ENCODE measurements around the gene CC2D2A. TPM values are rescaled to one million over a fixed set of nuclear protein-coding genes. Genes with fewer than 3 reads are reported as not detected.

CC2D2A gene
- total and polyA plus RNA-seq, 4 donors, result 9.2 to 63.7 (median 24.8) TPM

DNA sequence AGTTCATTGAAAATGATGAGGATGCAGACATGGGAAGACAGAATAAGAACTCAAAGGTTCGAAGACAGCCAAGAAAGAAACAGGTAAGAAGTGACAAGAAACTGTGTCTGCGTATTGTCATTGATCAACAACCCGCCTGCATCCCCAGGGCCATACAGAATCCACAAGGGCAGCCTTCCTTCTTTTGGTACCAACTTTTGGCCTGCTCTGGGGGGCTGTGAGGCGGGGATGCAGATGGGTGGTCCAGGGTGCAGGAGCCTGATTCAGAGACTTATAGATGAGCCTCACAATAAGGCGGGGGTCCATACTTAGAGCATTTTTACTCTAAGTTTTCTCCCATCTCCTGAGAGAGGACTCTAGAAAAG lies 9.0 kb downstream of the CC2D2A start:
- H3K27ac ChIP-seq (ENCODE audit: low read depth in 1 of 2, low read length in 1 of 2), result no peak overlapping the region
- H3K36me3 ChIP-seq (ENCODE audit: control insufficient read depth in 4 of 4, insufficient read depth in 4 of 4, low read length in 4 of 4), result peaks cover 0 to 25% (median 6%) of the 10 kb centered on the region in 4 donors
- H3K27me3 ChIP-seq (ENCODE audit: control insufficient read depth in 3 of 3, insufficient read depth in 3 of 3, low read length in 2 of 3), result no peaks in the 10 kb centered on the region
- peaks cover 0 to 9% (median 0%) of the 10 kb centered on the region in 5 donors for H3K4me1 ChIP-seq (ENCODE audit: control insufficient read depth in 5 of 5, insufficient read depth in 5 of 5, low read length in 5 of 5)
- H3K4me3 ChIP-seq, result no peak overlapping the region
- ATAC-seq (ENCODE audit: insufficient read depth, low FRiP score) (no peak), DNase-seq (no peak)
- no peak overlapping the region for H3K9ac ChIP-seq (ENCODE audit: insufficient read depth in 1 of 2, low read length in 2 of 2)
- no peak for TF ChIP-seq CTCF (IDR thresholded peaks at IDR 0.05; ENCODE audit: control extremely low read depth, extremely low read depth)
- H3K9me3 ChIP-seq (ENCODE audit: control insufficient read depth in 4 of 4, insufficient read depth in 3 of 4, low read length in 3 of 4), result no peaks in the 10 kb centered on the region
- WGBS, 2 donors, result 68 to 88% methylated on average over 5 of the region's 5 CpGs

GRCh38 chr4:15479089-15479912 lies 9.6 kb downstream of the CC2D2A start:
- DNase-seq, result peak; percentile 86 to 97 (median 96)
- peaks cover 0 to 28% (median 9%) of the 10 kb centered on the region in 4 donors for H3K36me3 ChIP-seq (ENCODE audit: control insufficient read depth in 4 of 4, insufficient read depth in 4 of 4, low read length in 4 of 4)
- peaks cover 0 to 9% (median 0%) of the 10 kb centered on the region in 5 donors for H3K4me1 ChIP-seq (ENCODE audit: control insufficient read depth in 5 of 5, insufficient read depth in 5 of 5, low read length in 5 of 5)
- H3K27me3 ChIP-seq (ENCODE audit: control insufficient read depth in 3 of 3, insufficient read depth in 3 of 3, low read length in 2 of 3), result no peaks in the 10 kb centered on the region
- peak; percentile 90 for ATAC-seq (ENCODE audit: insufficient read depth, low FRiP score)
- H3K4me3 ChIP-seq, result peak overlapping the region; percentile 9
- 46 to 70% methylated on average over 11 of the region's 11 CpGs for WGBS, 2 donors
- TF ChIP-seq CTCF (IDR thresholded peaks at IDR 0.05; ENCODE audit: control extremely low read depth, extremely low read depth), result peak; percentile 54
- peak overlapping the region; percentile 58 to 94 for H3K9ac ChIP-seq (ENCODE audit: insufficient read depth in 1 of 2, low read length in 2 of 2)
- H3K27ac ChIP-seq (ENCODE audit: low read depth in 1 of 2, low read length in 1 of 2), result peak overlapping the region in 1 of 2 donors; percentile 43
- no peaks in the 10 kb centered on the region for H3K9me3 ChIP-seq (ENCODE audit: control insufficient read depth in 4 of 4, insufficient read depth in 3 of 4, low read length in 3 of 4)

DNA sequence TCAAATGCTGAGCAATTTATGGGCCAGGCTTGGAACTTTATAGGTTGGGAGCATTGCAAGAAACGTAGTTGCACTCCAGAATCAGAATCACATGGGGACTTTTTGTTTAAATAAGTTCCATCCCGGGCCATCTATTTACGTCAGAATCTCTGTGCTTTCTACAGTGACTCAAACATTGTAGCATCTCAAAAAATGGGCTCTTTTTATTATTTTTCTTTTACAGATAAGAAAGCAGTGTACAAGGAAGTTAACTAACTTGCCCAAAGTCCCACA lies 10.2 kb downstream of the CC2D2A start:
- Histone ChIP-seq H3K27me3 (ENCODE audit: control insufficient read depth in 3 of 3, insufficient read depth in 3 of 3, low read length in 2 of 3) (no peaks in the 10 kb centered on the region), H3K9ac (ENCODE audit: insufficient read depth in 1 of 2, low read length in 2 of 2) (peak overlapping the region in 1 of 2 donors; percentile 94), H3K4me3 (peak overlapping the region; percentile 9), H3K27ac (ENCODE audit: low read depth in 1 of 2, low read length in 1 of 2) (peak overlapping the region in 1 of 2 donors; percentile 43), H3K9me3 (ENCODE audit: control insufficient read depth in 4 of 4, insufficient read depth in 3 of 4, low read length in 3 of 4) (no peaks in the 10 kb centered on the region), H3K36me3 (ENCODE audit: control insufficient read depth in 4 of 4, insufficient read depth in 4 of 4, low read length in 4 of 4) (peaks cover 0 to 32% (median 11%) of the 10 kb centered on the region in 4 donors), H3K4me1 (ENCODE audit: control insufficient read depth in 5 of 5, insufficient read depth in 5 of 5, low read length in 5 of 5) (peaks cover 0 to 9% (median 0%) of the 10 kb centered on the region in 5 donors)
- DNase-seq (no peak), ATAC-seq (ENCODE audit: insufficient read depth, low FRiP score) (no peak)
- 60 to 69% methylated on average over 3 of the region's 3 CpGs for WGBS, 2 donors
- no peak for TF ChIP-seq CTCF (IDR thresholded peaks at IDR 0.05; ENCODE audit: control extremely low read depth, extremely low read depth)

Data from lung (tissue), 12 donors.